HG03432 (cell line): ENCODE results near the gene RAB5IF.
"Not testable (repeated sequence)": the region's sequence is repeated elsewhere in the genome, so short reads cannot be mapped to it uniquely, and the experiment has no call there.

Source experiments
- ATAC-seq: cut with Tn5 transposase; IDR thresholded peaks from one replicate; pipeline ENCODE4 v1.9.1; 2021; ENCODE audit warnings: mild to moderate bottlenecking, moderate library complexity; ENCODE audit not compliant: unreplicated experiment

The RAB5IF gene

DNA sequence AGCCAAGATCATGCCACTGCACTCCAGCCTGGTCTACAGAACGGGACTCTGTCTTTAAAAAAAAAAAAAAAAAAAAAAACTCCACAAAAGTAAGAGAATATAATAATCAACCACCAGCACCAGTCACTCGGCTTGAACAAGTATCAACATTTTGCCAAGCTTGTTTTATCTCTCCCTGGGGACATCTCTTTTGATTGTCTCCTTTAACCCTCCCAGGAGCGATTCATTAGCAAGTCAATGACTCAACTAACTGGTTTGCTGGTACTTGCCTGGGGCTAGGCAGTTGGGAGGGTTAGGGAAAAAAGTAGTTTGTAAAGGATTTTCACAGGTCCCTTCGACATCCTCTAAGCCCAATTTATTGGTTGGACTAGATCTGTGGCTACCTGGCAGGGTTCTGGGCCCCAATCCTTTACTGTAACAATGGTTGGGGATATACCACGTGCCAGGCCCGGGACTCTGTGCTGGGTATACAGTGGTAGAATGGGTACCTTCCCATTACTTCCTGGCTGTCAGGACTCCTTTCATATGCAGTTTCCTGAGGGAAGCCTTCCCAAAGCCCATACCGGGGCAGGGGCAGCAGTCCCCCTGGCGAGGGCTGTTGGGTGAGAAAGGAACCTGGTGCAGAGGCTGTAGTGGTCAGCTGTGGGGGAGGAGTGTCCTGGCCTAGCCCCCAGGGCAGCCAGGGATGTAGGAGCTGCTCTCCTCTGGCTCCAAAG is 20.0 kb upstream of the RAB5IF start:
- no peak for ATAC-seq

DNA sequence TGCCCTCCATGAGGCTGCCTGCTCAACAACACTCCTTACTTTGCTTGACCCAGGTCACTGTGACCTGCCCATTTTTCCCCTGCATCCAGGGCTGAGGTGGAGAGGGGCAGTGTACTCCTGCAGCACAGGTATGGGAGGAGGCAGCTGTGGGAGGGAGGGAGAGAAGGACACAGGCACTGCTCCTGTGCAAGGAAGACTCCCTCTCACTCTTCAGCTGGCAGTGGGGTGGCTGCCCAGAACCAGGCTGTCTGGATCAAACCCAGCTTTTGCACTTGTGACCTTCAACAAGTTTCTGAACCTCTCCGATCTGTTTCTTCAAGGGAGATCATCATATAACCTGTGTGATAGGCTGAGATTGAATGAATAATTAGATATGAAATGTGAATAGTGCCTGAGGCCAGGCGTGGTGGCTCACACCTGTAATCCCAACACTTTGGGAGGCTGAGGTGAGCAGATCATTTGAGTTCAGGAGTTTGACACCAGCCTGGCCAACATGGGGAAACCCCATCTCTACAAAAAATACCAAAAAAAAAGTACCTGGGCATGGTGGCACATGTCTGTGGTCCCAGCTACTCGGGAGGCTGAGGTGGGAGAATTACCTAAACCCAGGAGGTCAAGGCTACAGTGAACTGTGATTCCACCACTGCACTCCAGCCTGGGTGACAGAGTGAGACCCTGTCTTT is 18.1 kb upstream of the RAB5IF start:
- no peak for ATAC-seq

DNA sequence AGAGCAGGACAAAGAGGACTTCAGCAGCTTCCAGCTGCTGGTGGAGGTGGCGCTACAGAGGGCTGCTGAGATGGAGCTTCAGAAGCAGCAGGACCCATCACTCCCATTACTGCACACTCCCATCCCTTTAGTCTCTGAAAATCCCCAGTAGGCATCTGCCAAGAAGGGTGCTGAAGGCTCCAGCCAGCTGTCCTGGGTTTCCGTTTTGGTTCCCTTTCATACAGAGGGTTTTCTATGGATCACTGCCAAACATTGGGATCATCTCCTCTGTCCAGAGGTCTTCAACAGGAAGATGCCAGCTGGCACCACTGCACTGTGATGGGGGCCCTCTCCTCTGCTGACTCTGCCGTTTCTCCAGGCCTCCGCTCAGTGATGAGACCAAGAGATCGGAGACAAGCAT is 14.3 kb upstream of the RAB5IF start:
- no peak for ATAC-seq

DNA sequence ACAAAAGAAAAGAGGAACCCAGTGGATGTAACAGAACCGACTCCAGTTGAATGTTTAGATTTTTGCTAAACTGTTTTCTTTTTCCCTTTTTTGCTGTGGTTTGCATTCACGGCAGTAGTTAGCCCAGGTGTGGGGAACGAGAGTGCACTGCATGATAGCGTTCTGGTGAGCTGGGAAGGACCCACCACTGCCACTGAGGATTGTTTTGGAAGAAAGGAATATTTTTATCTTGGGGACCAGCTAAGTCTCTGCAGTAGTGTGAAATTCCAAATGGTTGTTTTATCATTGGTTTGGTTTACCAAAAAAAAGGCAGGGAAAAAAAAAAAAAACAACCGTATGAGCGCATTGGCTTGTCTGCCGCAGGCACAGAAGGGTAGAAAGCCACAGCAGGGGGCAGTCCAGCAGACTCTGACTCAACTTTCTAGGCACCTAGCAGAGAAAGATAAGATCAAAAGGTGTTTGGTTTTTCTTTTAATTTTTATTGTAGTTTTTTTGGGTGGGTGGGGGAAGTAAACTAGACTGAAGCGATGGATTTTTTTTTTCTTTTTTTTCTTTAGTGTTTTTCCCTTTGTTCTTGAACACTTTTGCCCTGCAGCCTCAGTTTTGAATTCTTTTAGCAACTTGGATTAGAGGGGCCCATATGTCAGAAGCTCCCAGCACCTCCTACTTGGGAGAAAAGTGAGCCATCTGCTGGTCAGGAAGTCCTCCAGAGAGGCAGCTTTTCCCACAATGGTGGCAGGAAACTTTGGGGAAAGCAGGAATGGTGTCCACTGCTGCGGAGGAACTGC is 13.5 kb upstream of the RAB5IF start:
- ATAC-seq = no peak

DNA sequence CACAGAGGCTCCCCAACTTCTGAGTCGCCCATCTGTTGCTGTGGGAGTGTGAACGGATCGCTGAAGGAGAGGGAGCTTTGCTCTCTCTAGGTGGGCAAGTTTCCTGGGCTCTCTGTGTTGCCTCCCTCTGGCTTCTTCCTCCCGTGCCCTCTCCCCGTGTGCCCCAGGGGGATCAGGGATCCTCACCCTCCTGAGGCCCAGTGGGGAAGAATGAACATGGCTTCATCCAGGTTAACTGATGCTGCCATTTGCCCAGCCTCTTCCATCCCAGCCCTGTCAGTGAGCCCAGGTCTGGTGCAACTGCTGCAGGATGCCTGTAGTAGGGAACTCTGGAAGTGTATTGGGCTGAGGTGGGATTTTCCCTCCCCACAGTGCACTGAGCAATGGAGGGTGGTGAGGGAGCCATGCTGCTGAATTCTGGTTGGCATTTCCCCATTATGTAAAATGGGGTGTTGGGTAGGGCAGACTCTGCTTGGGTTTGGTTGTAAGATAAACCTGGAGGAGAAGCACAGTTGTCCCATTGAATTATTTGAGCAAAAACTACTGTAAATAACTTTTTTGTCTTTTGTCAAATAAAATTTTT is 12.1 kb upstream of the RAB5IF start:
- ATAC-seq = no peak

DNA sequence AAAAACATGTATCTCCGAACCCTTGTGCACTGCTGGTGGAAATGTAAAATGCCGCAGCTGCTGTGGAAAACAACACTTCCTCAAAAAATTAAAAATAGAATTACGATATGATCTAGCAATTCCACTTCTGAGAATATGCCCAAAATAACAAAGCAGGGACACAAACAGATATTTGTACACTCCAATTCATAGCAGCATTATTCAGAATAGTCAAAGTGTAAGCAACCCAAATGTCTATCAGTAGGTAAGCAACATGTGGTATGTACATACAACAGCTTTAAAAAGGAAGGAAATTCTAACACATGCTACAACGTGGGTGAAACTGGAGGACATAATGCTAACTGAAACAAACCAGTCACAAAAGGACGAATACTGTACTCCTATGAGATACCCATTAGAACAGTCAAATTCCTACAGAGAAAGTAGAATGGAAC is 5.7 kb upstream of the RAB5IF start:
- no peak for ATAC-seq

DNA sequence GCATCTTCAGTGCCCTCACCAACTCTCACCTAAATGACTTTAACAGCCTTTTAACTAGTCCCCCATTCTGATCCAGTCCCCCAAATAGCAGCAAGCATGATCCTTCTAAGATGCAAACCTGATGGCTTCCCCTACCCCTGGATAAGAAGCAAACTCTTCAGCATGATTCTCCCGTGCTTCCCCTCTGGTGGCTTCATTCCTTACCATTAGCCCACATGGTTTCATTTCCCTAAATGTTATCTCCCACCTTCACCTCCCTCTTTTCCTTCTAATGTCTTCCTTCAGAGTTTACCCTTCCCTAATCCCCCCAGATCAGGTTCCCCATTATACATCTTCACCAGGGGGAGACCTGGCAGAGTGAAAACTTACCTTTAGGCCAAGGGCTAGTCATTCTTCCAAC is 4.0 kb upstream of the RAB5IF start:
- ATAC-seq = no peak

DNA sequence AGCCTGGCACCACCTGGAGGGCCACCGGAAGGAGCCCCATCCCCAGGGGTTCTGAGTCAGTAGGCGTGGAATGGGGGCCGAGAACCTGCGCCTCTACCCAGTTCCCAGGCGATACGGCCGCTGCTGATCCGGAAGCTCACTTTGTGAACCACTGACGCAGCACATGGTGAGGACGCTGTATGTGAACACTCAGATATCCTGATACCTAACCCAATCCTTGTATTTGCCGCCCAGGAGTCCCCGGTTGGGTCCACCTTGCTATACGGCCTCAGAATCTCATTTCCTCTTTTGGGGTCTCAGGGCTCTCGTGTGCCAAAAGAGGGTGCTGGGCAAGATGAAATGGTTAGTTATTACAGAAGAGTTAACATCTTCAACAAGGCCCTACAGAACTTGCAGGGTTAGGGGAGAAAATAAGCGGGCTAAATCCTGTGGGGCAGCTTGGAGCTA is 604 bp upstream of the RAB5IF start:
- ATAC-seq = peak; percentile 34

DNA sequence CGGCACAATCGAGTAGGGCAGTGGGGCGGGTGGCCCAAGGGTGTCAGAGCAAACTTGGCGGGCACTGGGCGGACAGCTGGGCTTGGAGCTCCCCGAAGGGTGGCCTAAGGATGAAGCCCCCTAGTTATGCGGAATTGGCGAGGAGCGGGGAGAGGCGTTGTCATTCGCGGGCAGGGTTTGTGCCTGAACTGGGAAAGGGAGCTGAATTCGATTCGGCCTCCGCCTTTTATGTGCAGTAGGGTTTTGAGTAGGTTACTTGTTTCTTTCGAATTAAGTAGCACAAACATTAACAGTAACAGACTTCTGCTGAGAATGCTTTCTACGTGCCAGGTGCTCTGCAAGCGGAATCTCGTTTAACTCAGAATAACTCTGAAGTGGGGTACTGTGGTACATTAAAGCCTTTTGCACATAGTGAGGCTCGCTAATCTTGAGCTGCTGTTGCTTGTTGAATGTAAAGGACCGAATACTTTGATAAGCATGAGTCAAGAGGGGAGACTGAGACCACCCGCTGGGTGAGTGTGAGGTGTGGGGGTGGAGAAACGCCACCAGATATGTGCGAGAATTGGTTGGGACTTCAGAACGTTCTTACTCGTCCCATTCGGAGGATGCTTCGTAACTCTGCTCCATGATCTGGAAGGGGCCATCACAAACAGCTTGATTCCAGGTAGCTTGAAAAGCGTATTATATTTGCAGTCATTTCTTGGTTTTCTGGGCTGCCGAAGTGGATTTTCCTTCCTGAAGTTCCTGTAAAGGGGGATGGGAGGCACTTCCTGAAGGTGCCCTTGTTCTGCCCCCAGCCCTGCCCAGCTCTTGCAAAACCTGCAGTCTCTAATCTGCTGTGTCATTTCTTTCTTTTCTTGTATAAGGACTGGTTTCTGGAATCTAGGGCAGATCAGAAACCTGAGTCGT is 833 bp downstream of the RAB5IF start:
- no peak for ATAC-seq

DNA sequence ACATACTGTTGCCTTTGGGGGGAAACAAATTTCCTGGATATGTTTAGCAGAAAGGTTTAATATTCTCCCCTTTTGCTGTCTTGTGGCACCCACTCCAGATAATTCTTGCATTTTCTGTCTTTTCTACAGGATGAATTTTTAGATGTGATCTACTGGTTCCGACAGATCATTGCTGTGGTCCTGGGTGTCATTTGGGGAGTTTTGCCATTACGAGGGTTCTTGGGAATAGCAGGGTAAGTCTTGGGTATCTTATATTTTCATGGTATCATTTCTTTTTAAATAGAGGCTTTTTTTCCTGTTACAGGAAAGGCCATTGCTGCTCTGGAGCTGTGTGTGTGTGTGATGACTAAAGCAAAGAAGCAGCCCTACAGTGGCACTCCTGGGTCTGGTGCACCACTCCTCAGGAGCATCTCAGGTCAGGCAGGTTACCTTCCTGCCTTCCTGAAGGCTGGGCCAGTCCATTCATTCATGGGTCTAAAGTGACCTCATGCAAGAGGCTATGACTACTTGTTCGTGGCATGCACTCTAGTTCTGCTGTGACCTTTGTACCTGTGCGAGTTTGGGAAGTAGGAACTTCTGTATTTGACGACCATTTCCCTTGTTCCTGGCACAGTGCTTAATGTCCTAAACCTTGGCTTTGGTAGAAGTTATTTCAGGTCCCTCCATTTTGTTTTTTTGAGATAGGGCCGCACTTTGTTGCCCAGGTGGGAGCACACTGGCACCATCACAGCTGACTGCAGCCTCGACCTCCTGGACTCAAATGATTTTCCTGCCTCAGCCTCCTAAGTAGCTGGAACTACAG is 2.2 kb downstream of the RAB5IF start:
- no peak for ATAC-seq

DNA sequence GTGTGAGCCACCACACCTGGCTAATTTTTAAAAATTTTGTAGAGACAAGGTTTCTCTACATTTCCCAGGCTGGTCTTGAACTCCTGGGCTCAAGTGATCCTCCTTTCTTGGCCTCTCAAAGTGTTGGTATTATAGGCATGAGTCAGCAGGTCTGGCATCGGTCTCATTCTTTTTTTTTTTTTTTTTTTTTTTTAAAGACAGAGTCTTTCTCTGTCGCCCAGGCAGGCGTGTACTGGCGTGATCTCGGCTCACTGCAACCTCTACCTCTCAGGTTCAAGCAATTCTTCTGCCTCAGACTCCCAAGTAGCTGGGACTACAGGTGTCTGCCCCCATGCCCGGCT is 2.8 kb downstream of the RAB5IF start:
- not testable (repeated sequence) for ATAC-seq

DNA sequence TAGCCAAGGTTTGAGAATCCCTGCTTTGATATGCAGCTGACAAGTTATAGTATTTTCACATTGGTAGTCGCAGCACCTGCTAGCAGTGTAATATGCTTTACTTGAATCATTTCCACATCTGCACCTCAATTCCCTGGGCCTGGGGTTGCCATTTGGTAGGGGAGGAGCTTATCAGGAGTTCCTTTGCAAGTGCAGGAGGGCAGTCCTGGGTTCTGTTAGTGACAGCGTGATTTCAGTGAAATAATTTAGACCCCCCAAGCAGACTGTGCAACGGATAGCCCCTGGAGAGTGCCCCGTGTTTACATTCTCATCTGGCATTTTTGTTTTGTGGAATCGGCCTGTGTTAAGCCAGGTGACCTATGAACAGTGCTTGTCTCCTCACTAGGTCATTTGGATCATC is 6.0 kb downstream of the RAB5IF start:
- no peak for ATAC-seq

DNA sequence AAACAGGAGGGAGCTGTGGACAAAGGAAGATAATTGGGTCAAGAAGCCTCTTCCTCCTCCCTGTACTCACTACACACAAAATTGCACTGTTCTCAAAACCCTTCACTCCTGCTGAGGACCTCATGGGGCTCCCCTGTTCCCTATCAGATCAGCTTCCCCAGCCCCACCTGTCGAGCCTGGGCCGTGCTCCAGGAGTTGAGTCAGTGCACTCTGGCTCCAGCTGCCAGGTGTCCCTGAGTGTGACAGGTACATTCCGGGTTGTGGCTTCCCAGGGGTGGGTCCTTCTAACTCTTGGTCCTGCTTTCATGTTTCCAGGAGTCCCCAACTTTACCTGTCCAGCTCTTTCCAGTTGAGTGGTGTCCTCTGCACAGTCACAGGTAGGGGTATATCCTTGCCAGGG is 8.4 kb downstream of the RAB5IF start:
- ATAC-seq = no peak

DNA sequence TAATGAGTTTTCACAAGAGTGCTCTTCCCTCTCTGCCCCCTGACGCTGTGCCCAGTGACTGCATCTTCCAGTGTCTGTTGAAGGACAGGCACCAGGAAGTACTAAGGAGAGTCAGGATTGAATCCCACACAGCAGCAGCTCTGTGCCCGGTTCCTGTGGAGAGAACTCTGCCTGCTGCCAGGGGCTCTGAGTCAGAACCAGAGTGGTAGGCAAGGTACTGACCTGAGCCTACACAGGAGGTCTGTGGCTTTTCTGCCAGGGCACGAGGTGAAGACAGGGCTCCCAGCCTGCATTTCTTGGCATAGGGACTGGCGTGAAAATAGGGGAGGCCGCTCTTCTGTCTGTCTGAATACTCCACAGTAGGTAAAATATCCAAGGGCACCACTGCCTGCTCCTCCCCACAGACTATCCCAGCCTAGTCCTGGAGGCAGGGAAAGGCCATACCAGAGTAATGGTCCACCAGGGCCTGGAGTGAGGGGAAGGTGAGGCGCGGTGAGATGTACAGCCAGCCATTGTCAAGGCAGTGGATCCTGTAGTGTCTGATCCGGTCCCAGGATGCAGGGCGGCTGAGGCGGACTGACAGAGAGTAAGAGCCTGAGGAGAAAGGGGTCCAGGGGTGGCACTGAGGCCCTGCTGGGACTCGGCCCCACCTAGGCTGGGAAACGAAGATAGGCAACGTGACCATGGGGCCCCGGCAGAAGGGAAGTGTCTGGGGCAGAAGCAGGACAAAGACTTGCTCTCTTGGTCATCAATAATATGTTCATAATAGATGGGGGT is 9.4 kb downstream of the RAB5IF start:
- no peak for ATAC-seq

DNA sequence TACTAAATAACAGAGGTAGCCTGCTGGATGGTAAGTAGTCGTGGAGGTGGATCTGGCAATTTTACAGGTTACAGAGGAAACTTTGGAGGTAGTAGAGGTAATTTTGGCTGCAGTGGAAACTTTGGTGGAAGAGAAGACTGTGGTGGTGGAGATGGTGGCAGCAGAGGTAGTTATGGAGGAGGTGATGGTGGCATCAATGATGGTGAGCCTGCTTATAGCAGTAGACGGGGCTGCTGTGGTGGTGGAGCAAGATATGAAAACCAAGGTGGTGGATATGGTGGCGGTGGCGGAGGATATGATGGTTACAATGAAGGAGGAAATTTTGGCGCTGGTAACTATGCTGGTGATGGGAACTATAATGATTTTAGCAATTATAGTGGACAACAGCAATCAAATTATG is 15.3 kb downstream of the RAB5IF start:
- no peak for ATAC-seq

DNA sequence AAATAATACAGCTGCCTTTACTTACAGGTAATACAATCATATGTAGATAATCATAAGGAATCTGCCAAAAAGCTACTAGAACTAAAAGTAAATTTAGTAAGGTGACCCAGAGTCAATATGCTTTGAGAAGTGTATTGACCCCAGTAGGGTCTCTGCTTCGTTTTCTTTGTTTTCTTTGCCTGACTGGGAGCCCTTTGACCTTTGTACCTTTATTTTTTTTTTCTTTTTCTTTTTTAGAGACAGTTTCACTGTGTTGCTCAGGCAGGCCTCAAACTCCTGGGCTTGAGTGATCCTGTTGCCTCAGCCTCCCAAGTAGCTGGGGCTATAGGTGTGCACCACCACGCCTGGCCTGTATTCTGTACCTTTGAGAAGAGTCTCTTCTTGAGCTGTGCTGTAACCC is 17.9 kb downstream of the RAB5IF start:
- no peak for ATAC-seq

DNA sequence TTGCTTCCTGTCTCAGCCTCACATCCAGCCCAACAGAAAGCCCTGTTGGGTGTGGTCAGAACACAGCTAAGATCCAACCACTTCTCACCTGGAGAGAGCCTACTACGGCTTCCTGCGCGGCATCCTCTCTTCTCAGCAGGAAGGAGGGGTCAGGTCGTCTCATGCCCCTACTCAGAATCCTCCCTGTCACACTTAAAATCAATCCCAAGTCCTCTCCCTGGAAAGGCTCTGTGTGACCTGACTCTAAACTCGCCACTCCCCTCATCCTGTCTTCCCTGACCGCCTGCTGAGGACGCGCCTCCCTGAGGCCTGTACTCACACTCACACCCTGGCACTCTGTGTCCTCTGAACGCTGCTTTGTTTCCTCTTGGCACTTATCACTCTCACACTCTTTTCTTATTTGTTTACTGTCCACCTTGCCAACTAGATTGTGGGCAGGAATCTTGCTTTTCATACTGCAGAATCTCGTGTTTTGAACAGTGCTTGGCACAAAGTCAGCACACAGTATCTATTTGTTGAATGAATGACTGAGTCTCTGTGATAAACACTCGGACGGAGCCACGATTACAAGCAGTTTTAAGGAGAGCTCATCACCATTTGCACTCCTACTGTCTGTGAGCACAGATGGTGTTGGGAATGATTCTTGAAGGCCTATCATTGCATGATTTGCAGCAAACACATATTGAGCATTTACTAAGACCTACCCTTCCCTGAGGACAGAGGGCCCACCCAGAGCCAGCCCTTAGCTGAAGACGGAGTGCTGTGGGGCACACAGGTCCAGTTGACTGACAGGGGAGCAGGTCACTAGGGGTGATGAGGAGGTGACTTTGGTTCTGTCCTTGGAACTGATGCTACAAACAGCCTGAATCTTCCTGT is 18.7 kb downstream of the RAB5IF start:
- ATAC-seq = no peak

DNA sequence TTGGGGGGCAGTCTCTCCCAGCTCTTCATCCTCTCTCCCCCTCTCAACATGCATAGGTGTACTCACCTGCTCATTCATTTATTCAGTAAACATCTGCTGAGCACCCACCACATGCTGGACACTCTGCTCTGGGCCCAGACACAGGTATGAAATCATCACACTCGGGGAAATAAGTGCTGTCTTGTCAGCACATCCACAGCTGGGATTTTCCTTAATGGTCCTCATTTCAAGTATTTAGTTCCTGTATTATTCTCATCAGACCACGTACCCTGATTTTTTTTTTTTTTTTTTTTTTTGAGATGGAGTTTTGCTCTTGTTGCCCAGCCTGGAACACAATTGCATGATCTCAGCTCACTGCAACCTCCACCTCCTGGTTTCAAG is 19.4 kb downstream of the RAB5IF start:
- no peak for ATAC-seq
